ENCODE results near the gene NSUN5. TPM values are rescaled to one million over a fixed set of nuclear protein-coding genes. Genes with fewer than 3 reads are reported as not detected.

NSUN5 gene
- total RNA-seq, 4 donors from 2014 or later = 14.9 to 27.3 (median 21.1) TPM

Small RNAs within 50 kb of the gene (small RNA-seq; reads per million reads assigned to genes)
- gene RNU6-1080P = 0 reads per million in 4 donors

Other genes with a start within 250 kb of the NSUN5 start
- gene SPDYE9, start 222.8 kb downstream of the NSUN5 start, total RNA-seq = not detected
- gene TRIM50, start 19.3 kb upstream of the NSUN5 start, total RNA-seq = under 1 TPM in 1 of 4 donors, not detected in 3; 0.19 TPM
- gene FKBP6, start 19.3 kb upstream of the NSUN5 start, total RNA-seq = not detected
- gene FZD9, start 125.0 kb upstream of the NSUN5 start, total RNA-seq = 1 to 10 TPM in 1 of 4 donors, under 1 TPM in 2, not detected in 1; 0.09 to 1.3 (median 0.61) TPM
- 10 to 100 TPM; 18.8 to 40.4 (median 27.4) TPM for gene BAZ1B, start 213.5 kb upstream of the NSUN5 start, total RNA-seq
- gene BCL7B, start 248.9 kb upstream of the NSUN5 start, total RNA-seq = 10 to 100 TPM; 39.8 to 55.3 (median 43.0) TPM

Measured in esophagus squamous epithelium (tissue), 4 donors.